Endothelial cell of umbilical vein (primary cell): Measurements from ENCODE around the gene SHISA9. TPM values are rescaled to one million over a fixed set of nuclear protein-coding genes. Genes with fewer than 3 reads are reported as not detected.

Experiments used
- BruUV-seq: library from RNA; stranded (reverse); fragments of 400-500 nt; replicated peaks from 2 replicates; lab custom pipeline; 2021; lab: Mats Ljungman, UMichigan
- CTCF ChIA-PET: fragments of 300-600, 350-600 bp; sonication (Branson Sonifier 250); formaldehyde crosslinking; loops from one replicate; lab custom pipeline; 2021; ENCODE audit warnings: antibody characterized with exemption, inconsistent platforms; lab: Charles Lee
- POLR2A ChIA-PET: fragments of 300-600, 350-600 bp; sonication (Branson Sonifier 250); formaldehyde crosslinking; loops from one replicate; lab custom pipeline; 2021; ENCODE audit warnings: antibody characterized with exemption, inconsistent platforms; lab: Charles Lee
- DNase-seq: peaks from one replicate; pipeline ENCODE4 v3.0.0-alpha.2; 2011; ENCODE audit warnings: low read depth, low spot score
- FAIRE-seq: peaks from 2 replicates; lab custom pipeline; 2011; peaks lifted over from hg19 to GRCh38; lab: Jason Lieb, UNC
- H2AFZ ChIP-seq: 2 replicates; pipeline ENCODE4 v1.6.0; 2012; ENCODE audit warnings: low read depth, low read length, control low read depth, inconsistent platforms
- H3K27ac ChIP-seq: 2 replicates; pipeline ENCODE4 v1.5.1; 2011; ENCODE audit warnings: low read depth, mild to moderate bottlenecking, control low read depth, low read length, moderate library complexity; ENCODE audit not compliant: insufficient read depth
- H3K27me3 ChIP-seq, 2 experiments: 2 replicates each; pipeline versions ENCODE4 v1.6.0 to v1.6.1; 2011; ENCODE audit warnings: low read length in 2 of 2, mixed read lengths in 1 of 2; ENCODE audit not compliant: control insufficient read depth in 2 of 2, insufficient read depth in 2 of 2
- H3K36me3 ChIP-seq, 2 experiments: 2 replicates in 1 of 2; 3 replicates in 1 of 2; pipeline ENCODE4 v1.5.1; 2011; ENCODE audit warnings: low read length in 2 of 2, mild to moderate bottlenecking in 1 of 2, moderate library complexity in 1 of 2; ENCODE audit not compliant: control insufficient read depth in 2 of 2, insufficient read depth in 2 of 2; ENCODE audit errors: extremely low read depth in 1 of 2
- H3K4me1 ChIP-seq: 3 replicates; pipeline ENCODE4 v1.5.1; 2011; ENCODE audit warnings: mild to moderate bottlenecking, low read length; ENCODE audit not compliant: control insufficient read depth, insufficient read depth; ENCODE audit errors: extremely low read depth
- H3K4me2 ChIP-seq: 2 replicates; pipeline ENCODE4 v1.6.1; 2011; ENCODE audit warnings: low read length, control low read depth, mixed read lengths; ENCODE audit not compliant: insufficient read depth
- H3K4me3 ChIP-seq, 3 experiments: fragments of 200-600 bp in 1 of 3; sonication (generic), shearing (Covaris generic) in 1 of 3; replicated peaks in 1 of 3; 2 replicates each; pipeline ENCODE4 v1.5.1; 2011 to 2016; ENCODE audit warnings: control low read depth in 3 of 3, low read length in 3 of 3, mild to moderate bottlenecking in 2 of 3, inconsistent platforms in 1 of 3, low read depth in 1 of 3, moderate library complexity in 1 of 3; ENCODE audit not compliant: insufficient read depth in 1 of 3
- H3K79me2 ChIP-seq: 2 replicates; pipeline ENCODE4 v1.6.0; 2012; ENCODE audit warnings: low read length, inconsistent platforms; ENCODE audit not compliant: control insufficient read depth, insufficient read depth
- H3K9ac ChIP-seq: replicated peaks from 2 replicates; pipeline ENCODE3; 2011; ENCODE audit warnings: low read length, control low read depth; ENCODE audit not compliant: insufficient read depth; ENCODE audit errors: extremely low read depth
- H3K9me1 ChIP-seq: replicated peaks from 3 replicates; pipeline ENCODE4 v1.6.0; 2011; ENCODE audit warnings: mild to moderate bottlenecking, low read length; ENCODE audit not compliant: control insufficient read depth, insufficient read depth; ENCODE audit errors: extremely low read depth
- H3K9me3 ChIP-seq: replicated peaks from 2 replicates; pipeline ENCODE4 v1.5.1; 2012; ENCODE audit warnings: low read length, inconsistent platforms; ENCODE audit not compliant: control insufficient read depth, insufficient read depth
- H4K20me1 ChIP-seq: replicated peaks from 2 replicates; pipeline ENCODE3; 2011; ENCODE audit warnings: mild to moderate bottlenecking, low read length; ENCODE audit not compliant: control insufficient read depth, insufficient read depth; ENCODE audit errors: extremely low read depth
- CTCF ChIP-seq, 2 donors: IDR thresholded peaks; 1 replicate in 1 of 2; 2 replicates in 1 of 2; pipeline ENCODE4 v1.5.1; 2011; ENCODE audit warnings: low read length in 2 of 2, mild to moderate bottlenecking in 2 of 2, moderate library complexity in 2 of 2, control low read depth in 1 of 2, inconsistent platforms in 1 of 2, low read depth in 1 of 2; ENCODE audit not compliant: insufficient read depth in 1 of 2; ENCODE audit errors: extremely low read depth in 1 of 2
- EZH2 ChIP-seq: IDR thresholded peaks from 2 replicates; pipeline ENCODE4 v1.6.1; 2012; ENCODE audit warnings: borderline replicate concordance, low read depth, mild to moderate bottlenecking, moderate library complexity, low read length, inconsistent platforms; ENCODE audit not compliant: severe bottlenecking
- FOS ChIP-seq: IDR thresholded peaks from 2 replicates; pipeline ENCODE4 v1.6.1; 2011; ENCODE audit warnings: mild to moderate bottlenecking, low read length, moderate library complexity, borderline replicate concordance; ENCODE audit not compliant: insufficient read depth
- GATA2 ChIP-seq: IDR thresholded peaks from 2 replicates; pipeline ENCODE4 v1.7.0; 2011; ENCODE audit warnings: low read depth, mild to moderate bottlenecking, moderate library complexity, mixed read lengths, low read length; ENCODE audit not compliant: insufficient read length, insufficient read depth
- JUN ChIP-seq: IDR thresholded peaks from 2 replicates; pipeline ENCODE4 v1.6.1; 2011; ENCODE audit warnings: borderline replicate concordance, low read depth; ENCODE audit not compliant: insufficient read length, insufficient read depth
- MAX ChIP-seq: IDR thresholded peaks from 2 replicates; pipeline ENCODE4 v1.6.1; 2011; ENCODE audit not compliant: insufficient read depth, insufficient read length
- MYC ChIP-seq: IDR thresholded peaks from one replicate; pipeline ENCODE4 v1.6.1; 2011; ENCODE audit warnings: mild to moderate bottlenecking, low read depth, low read length
- POLR2A ChIP-seq: IDR thresholded peaks from 2 replicates; pipeline ENCODE4 v1.6.1; 2012; ENCODE audit warnings: low read depth, mild to moderate bottlenecking, control low read depth, low read length
- POLR2AphosphoS5 ChIP-seq: IDR thresholded peaks from 2 replicates; pipeline ENCODE4 v1.6.1; 2012; ENCODE audit warnings: low read depth, mild to moderate bottlenecking, control low read depth, low read length, moderate library complexity; ENCODE audit not compliant: insufficient read depth
- dilution Hi-C: fragments of 300-500 bp; cut with MboI; formaldehyde crosslinking; loops from one replicate; pipeline ENCODE4 v1.15.0; 2019; ENCODE audit warnings: low sequenced_read_pairs; ENCODE audit not compliant: extremely low pct_ligation_motif_present
- intact Hi-C: fragments of 100-400 bp; cut with micrococcal nuclease; formaldehyde crosslinking; loops from one replicate; pipeline ENCODE4 v1.10.0; 2022
- polyA plus RNA-seq, 4 experiments: library from polyadenylated mRNA; depleted of rRNA in 3 of 4; stranded (reverse) in 3 of 4; unstranded in 1 of 4; fragments of >200 nt; gene quantifications; 2 replicates each; pipeline versions ENCODE4 v1.2.1 to v1.2.3, GENCODE V29; 2011 to 2012; ENCODE audit warnings: missing spikeins in 1 of 4
- total RNA-seq: library from RNA; stranded (reverse); gene quantifications from 2 replicates; pipeline ENCODE4 v1.2.3, GENCODE V29; 2021

Gene SHISA9
- total and polyA plus RNA-seq, 2 donors (not counting 3 experiments of a cell fraction or from before 2014, with no cell fraction given): not detected

- FAIRE-seq: no peak
- Histone ChIP-seq H3K4me2 (no peak overlapping the region), H3K27ac (no peak overlapping the region), H3K36me3 (no peaks in the 10 kb centered on the region), H2AFZ (no peak overlapping the region), H3K9ac (no peak overlapping the region), H3K4me3 (no peak overlapping the region), H3K9me3 (peaks cover 5% of the 10 kb centered on the region), H3K27me3 (no peaks in the 10 kb centered on the region), H4K20me1 (no peaks in the 10 kb centered on the region), H3K79me2 (no peaks in the 10 kb centered on the region), H3K9me1 (no peaks in the 10 kb centered on the region), H3K4me1 (no peaks in the 10 kb centered on the region)
- ChIA-PET POLR2A (no interaction called here), CTCF (no interaction called here)
- TF ChIP-seq EZH2: no peak
- no peak for TF ChIP-seq JUN
- TF ChIP-seq FOS: no peak
- no peak for TF ChIP-seq CTCF (IDR thresholded peaks at IDR 0.05; ENCODE audit: extremely low read depth in 1 of 2, insufficient read depth in 1 of 2, low read depth in 1 of 2, low read length in 2 of 2)
- no peak for TF ChIP-seq MAX
- TF ChIP-seq MYC: no peak
- no peak for TF ChIP-seq POLR2AphosphoS5
- no peak for TF ChIP-seq GATA2
- no peak for TF ChIP-seq POLR2A
- no TSS peak for BruUV-seq
- intact Hi-C loops: no loop called here
- no peak for DNase-seq
- dilution Hi-C loops: no loop called here
These were observed 160.8 kb downstream of the SHISA9 start for GRCh38 chr16:13062219-13062618.
